ENCODE data around the gene TMEM44.

Gene TMEM44

DNA sequence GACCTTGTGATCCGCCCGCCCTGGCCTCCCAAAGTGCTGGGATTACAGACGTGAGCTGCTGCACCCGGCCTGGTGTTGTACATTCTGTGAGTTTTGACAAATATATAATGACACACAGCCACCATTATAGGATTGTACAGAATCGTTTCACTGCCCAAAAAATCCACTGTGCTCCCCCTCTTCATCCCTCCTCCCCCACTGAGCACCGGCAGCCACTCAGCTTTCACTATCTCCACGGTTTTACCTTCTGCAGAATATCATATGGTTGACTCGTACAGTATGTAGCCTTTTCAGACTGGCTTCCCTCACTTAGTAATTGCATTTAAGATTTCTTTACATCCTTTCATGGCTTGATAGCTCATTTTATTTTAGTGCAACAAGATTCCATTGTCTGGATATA lies 89.7 kb downstream of the TMEM44 start:
- Histone ChIP-seq H3K36me3 (ENCODE audit: control insufficient read depth in 2 of 2, insufficient read depth in 1 of 2, low read length in 2 of 2) (no peaks in the 10 kb centered on the region), H3K27ac (ENCODE audit: extremely low read depth, low read depth, low read length) (no peak overlapping the region), H3K4me3 (ENCODE audit: low read depth, low read length) (no peak overlapping the region), H3K4me1 (ENCODE audit: control insufficient read depth, insufficient read depth, low read length) (no peaks in the 10 kb centered on the region), H3K9me3 (ENCODE audit: control insufficient read depth, insufficient read depth, low read depth, low read length) (no peaks in the 10 kb centered on the region)
- CTCF ChIA-PET, result no interaction called here
- POLR2A ChIA-PET, result no interaction called here
- TF ChIP-seq ZNF112 (tag by site-specific recombination; IDR thresholded peaks at IDR 0.05), result no peak

DNA sequence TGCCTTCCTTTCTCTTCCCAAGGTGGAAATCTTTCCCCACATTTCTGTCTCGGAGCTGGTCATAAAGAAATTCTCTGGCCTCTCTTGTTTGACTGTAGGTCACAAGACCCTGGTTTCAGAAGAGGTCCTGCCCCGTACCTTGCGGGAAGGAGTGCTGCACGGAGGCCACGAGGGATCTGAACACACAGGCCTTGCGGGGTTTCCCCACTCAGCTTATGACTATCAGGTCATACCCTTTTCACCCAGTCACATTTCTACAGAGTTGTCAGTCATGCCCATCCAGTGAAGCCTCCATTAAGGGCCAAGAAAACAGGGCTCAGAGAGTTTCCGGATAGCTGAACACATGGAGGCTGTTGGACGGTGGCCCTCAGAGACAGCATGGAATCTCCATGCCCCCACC lies 91.7 kb downstream of the TMEM44 start:
- no peak overlapping the region for H3K4me3 ChIP-seq (ENCODE audit: low read depth, low read length)
- no peaks in the 10 kb centered on the region for H3K36me3 ChIP-seq (ENCODE audit: control insufficient read depth in 2 of 2, insufficient read depth in 1 of 2, low read length in 2 of 2)
- ChIA-PET CTCF (interaction anchor here (0.9 to 1.0 kb wide), 2 partner anchors 13 to 104 kb away, joined by 3 to 4 read pairs; no protein-coding TSS in a partner anchor), POLR2A (no interaction called here)
- no peak overlapping the region for H3K27ac ChIP-seq (ENCODE audit: extremely low read depth, low read depth, low read length)
- no peaks in the 10 kb centered on the region for H3K9me3 ChIP-seq (ENCODE audit: control insufficient read depth, insufficient read depth, low read depth, low read length)
- TF ChIP-seq ZNF830 (tag by site-specific recombination; IDR thresholded peaks at IDR 0.05; ENCODE audit: low read depth) (no peak), ZNF292 (tag by site-specific recombination; IDR thresholded peaks at IDR 0.05; ENCODE audit: borderline replicate concordance, low read depth) (no peak), ZNF596 (tag by site-specific recombination; IDR thresholded peaks at IDR 0.05) (no peak), ZNF423 (tag by site-specific recombination; IDR thresholded peaks at IDR 0.05) (no peak), HOXA7 (CRISPR knock-in tag; IDR thresholded peaks at IDR 0.05; ENCODE audit: borderline replicate concordance) (no peak)
- peaks cover 5% of the 10 kb centered on the region; the same call in 1 of the 2 replicates for H3K4me1 ChIP-seq (ENCODE audit: control insufficient read depth, insufficient read depth, low read length)

DNA sequence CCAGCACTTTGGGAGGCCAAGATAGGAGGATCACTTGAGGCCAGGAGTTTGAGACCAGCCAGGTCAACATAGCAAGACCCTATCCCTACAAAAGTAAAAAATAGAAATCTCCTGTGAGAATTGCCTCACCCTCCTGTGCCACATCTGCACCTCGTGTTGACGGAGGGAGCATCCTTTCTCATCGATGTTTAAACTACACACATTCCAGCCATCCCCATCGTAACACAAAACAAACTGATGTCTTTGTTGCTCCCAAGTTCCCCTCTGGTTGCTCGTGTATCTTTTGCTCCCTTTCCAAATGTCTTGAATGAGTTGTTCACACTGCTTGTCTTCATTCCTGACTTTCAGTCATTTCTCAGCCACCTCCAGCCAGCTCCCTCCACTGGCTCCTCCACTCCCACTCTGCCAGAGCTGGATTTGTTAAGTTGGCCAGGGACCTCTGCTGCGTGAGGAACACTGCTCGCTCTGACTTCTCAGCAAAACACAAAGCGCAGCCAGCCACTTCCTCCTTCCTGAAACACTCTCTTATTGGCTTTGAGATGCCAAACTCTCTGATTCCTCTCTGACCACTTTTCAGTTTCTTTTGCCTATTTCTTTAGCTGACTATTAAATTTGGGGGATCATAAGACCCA lies 92.8 kb downstream of the TMEM44 start:
- H3K4me1 ChIP-seq (ENCODE audit: control insufficient read depth, insufficient read depth, low read length), result peaks cover 5% of the 10 kb centered on the region; the same call in 1 of the 2 replicates
- POLR2A ChIA-PET, result no interaction called here
- H3K27ac ChIP-seq (ENCODE audit: extremely low read depth, low read depth, low read length), result no peak overlapping the region
- no peak overlapping the region for H3K4me3 ChIP-seq (ENCODE audit: low read depth, low read length)
- no peaks in the 10 kb centered on the region for H3K36me3 ChIP-seq (ENCODE audit: control insufficient read depth in 2 of 2, insufficient read depth in 1 of 2, low read length in 2 of 2)
- TF ChIP-seq OSR2 (tag by site-specific recombination; IDR thresholded peaks at IDR 0.05) (no peak), ZNF548 (tag by site-specific recombination; IDR thresholded peaks at IDR 0.05) (no peak), ZNF112 (tag by site-specific recombination; IDR thresholded peaks at IDR 0.05) (no peak), ZBTB17 (tag by site-specific recombination; IDR thresholded peaks at IDR 0.05) (no peak), KLF9 (tag by site-specific recombination; IDR thresholded peaks at IDR 0.05; ENCODE audit: low read depth) (no peak), SP2 (tag by site-specific recombination; IDR thresholded peaks at IDR 0.05) (no peak), GFI1B (tag by site-specific recombination; IDR thresholded peaks at IDR 0.05) (no peak)
- TF ChIP-seq, protein P1, sequence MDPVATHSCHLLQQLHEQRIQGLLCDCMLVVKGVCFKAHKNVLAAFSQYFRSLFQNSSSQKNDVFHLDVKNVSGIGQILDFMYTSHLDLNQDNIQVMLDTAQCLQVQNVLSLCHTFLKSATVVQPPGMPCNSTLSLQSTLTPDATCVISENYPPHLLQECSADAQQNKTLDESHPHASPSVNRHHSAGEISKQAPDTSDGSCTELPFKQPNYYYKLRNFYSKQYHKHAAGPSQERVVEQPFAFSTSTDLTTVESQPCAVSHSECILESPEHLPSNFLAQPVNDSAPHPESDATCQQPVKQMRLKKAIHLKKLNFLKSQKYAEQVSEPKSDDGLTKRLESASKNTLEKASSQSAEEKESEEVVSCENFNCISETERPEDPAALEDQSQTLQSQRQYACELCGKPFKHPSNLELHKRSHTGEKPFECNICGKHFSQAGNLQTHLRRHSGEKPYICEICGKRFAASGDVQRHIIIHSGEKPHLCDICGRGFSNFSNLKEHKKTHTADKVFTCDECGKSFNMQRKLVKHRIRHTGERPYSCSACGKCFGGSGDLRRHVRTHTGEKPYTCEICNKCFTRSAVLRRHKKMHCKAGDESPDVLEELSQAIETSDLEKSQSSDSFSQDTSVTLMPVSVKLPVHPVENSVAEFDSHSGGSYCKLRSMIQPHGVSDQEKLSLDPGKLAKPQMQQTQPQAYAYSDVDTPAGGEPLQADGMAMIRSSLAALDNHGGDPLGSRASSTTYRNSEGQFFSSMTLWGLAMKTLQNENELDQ (tag by site-specific recombination; IDR thresholded peaks at IDR 0.05; ENCODE audit: low read depth), result no peak
- TF ChIP-seq, protein P2, sequence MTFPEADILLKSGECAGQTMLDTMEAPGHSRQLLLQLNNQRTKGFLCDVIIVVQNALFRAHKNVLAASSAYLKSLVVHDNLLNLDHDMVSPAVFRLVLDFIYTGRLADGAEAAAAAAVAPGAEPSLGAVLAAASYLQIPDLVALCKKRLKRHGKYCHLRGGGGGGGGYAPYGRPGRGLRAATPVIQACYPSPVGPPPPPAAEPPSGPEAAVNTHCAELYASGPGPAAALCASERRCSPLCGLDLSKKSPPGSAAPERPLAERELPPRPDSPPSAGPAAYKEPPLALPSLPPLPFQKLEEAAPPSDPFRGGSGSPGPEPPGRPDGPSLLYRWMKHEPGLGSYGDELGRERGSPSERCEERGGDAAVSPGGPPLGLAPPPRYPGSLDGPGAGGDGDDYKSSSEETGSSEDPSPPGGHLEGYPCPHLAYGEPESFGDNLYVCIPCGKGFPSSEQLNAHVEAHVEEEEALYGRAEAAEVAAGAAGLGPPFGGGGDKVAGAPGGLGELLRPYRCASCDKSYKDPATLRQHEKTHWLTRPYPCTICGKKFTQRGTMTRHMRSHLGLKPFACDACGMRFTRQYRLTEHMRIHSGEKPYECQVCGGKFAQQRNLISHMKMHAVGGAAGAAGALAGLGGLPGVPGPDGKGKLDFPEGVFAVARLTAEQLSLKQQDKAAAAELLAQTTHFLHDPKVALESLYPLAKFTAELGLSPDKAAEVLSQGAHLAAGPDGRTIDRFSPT (tag by site-specific recombination; IDR thresholded peaks at IDR 0.05), result no peak
- TF ChIP-seq, protein P3, sequence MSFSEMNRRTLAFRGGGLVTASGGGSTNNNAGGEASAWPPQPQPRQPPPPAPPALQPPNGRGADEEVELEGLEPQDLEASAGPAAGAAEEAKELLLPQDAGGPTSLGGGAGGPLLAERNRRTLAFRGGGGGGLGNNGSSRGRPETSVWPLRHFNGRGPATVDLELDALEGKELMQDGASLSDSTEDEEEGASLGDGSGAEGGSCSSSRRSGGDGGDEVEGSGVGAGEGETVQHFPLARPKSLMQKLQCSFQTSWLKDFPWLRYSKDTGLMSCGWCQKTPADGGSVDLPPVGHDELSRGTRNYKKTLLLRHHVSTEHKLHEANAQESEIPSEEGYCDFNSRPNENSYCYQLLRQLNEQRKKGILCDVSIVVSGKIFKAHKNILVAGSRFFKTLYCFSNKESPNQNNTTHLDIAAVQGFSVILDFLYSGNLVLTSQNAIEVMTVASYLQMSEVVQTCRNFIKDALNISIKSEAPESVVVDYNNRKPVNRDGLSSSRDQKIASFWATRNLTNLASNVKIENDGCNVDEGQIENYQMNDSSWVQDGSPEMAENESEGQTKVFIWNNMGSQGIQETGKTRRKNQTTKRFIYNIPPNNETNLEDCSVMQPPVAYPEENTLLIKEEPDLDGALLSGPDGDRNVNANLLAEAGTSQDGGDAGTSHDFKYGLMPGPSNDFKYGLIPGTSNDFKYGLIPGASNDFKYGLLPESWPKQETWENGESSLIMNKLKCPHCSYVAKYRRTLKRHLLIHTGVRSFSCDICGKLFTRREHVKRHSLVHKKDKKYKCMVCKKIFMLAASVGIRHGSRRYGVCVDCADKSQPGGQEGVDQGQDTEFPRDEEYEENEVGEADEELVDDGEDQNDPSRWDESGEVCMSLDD (tag by site-specific recombination; IDR thresholded peaks at IDR 0.05), result no peak
- TF ChIP-seq, protein P4, sequence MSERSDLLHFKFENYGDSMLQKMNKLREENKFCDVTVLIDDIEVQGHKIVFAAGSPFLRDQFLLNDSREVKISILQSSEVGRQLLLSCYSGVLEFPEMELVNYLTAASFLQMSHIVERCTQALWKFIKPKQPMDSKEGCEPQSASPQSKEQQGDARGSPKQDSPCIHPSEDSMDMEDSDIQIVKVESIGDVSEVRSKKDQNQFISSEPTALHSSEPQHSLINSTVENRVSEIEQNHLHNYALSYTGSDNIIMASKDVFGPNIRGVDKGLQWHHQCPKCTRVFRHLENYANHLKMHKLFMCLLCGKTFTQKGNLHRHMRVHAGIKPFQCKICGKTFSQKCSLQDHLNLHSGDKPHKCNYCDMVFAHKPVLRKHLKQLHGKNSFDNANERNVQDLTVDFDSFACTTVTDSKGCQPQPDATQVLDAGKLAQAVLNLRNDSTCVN (tag by site-specific recombination; optimal IDR thresholded peaks at IDR 0.05), result no peak
- TF ChIP-seq, protein P5, sequence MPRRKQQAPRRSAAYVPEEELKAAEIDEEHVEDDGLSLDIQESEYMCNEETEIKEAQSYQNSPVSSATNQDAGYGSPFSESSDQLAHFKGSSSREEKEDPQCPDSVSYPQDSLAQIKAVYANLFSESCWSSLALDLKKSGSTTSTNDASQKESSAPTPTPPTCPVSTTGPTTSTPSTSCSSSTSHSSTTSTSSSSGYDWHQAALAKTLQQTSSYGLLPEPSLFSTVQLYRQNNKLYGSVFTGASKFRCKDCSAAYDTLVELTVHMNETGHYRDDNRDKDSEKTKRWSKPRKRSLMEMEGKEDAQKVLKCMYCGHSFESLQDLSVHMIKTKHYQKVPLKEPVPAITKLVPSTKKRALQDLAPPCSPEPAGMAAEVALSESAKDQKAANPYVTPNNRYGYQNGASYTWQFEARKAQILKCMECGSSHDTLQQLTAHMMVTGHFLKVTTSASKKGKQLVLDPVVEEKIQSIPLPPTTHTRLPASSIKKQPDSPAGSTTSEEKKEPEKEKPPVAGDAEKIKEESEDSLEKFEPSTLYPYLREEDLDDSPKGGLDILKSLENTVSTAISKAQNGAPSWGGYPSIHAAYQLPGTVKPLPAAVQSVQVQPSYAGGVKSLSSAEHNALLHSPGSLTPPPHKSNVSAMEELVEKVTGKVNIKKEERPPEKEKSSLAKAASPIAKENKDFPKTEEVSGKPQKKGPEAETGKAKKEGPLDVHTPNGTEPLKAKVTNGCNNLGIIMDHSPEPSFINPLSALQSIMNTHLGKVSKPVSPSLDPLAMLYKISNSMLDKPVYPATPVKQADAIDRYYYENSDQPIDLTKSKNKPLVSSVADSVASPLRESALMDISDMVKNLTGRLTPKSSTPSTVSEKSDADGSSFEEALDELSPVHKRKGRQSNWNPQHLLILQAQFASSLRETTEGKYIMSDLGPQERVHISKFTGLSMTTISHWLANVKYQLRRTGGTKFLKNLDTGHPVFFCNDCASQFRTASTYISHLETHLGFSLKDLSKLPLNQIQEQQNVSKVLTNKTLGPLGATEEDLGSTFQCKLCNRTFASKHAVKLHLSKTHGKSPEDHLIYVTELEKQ (tag by site-specific recombination; IDR thresholded peaks at IDR 0.05; ENCODE audit: borderline replicate concordance), result no peak
- CTCF ChIA-PET, result interaction anchor here (0.7 kb wide), 1 partner anchor 47 kb away, joined by 4 read pairs; no protein-coding TSS in a partner anchor
- no peaks in the 10 kb centered on the region for H3K9me3 ChIP-seq (ENCODE audit: control insufficient read depth, insufficient read depth, low read depth, low read length)

All from HEK293 (cell line).